GM18507 (cell line): ENCODE results near the gene FHOD3.
"Not testable (repeated sequence)": the region's sequence is repeated elsewhere in the genome, so short reads cannot be mapped to it uniquely, and the experiment has no call there.

ENCODE experiments used
- DNase-seq: peaks from one replicate; pipeline ENCODE4 v3.0.0; 2011; ENCODE audit warnings: low read depth; ENCODE audit not compliant: insufficient read length; ENCODE audit errors: extremely low spot score
- FAIRE-seq: peaks from 2 replicates; lab custom pipeline; 2011; peaks lifted over from hg19 to GRCh38; lab: Jason Lieb, UNC

FHOD3 gene

GRCh38 chr18:36697905-36698304, 400.4 kb downstream of the FHOD3 start:
- DNase-seq = no peak
- no peak for FAIRE-seq

DNA sequence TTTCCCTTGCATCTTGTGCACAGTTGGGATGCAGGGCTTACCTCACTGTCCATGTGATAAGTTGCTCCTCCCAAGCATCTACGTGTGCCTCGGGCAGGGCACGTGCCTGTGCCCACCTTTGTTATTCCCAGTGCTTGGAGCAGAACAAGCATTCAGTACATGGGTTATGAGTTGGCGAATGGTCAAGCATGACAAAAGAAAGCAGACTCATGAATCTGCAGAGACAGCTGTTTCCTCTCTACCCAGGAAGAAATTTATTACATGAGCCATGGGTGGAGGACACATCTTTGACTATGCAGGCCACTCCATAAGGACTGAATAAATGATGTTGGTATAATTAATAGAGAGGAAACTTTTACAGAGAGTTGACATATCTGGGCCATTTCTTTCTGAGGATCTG, 403.4 kb downstream of the FHOD3 start:
- no peak for DNase-seq
- no peak for FAIRE-seq

DNA sequence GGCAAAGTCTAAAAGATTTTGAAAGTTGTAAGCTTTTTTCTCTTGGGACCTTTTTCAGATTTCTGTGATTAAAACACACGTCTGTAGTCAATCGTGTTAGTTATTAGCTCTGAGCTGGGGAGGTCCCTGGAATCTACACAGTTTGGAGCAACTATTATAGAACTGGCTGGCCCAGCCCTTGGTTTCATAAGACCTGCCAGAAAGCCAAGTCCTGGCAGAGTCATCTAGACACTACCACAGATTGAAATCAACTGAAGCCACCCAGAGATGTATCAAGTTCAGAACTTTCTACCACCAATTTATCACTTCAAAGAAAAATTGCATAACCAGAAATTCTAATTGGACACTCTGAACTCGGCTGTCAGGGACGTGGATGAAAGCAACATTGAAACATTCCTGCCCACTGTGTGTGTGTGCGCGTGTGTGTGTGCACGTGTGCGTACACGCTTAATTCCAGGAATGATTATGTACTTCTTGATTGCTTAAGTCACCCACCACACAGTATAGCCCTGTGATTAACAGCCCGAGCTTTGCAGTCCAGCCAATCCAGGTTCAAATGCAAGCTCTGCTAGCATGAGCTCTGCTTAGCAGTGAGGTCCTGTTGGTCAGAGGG, 405.0 kb downstream of the FHOD3 start:
- DNase-seq (no peak), FAIRE-seq (no peak)

DNA sequence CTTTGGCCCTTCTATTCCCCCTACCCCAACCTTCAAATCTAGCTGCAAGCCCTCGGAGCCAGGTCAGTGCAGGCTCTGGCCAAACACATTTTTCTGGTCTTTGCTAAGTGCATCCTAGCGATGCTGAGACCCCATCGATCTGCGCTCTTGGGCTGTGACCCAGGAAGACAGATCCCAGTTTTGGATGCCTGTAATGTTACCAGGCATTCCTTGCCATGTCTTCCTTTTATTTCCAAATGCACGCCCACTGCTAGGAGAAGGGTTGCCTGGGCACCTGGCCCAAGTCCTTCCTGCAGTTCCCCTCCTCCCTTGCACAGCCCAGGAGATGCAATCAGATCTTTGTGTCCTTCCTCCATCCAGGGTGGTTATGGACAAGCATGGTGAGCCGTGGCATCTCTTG, 406.6 kb downstream of the FHOD3 start:
- no peak for DNase-seq
- FAIRE-seq = no peak

DNA sequence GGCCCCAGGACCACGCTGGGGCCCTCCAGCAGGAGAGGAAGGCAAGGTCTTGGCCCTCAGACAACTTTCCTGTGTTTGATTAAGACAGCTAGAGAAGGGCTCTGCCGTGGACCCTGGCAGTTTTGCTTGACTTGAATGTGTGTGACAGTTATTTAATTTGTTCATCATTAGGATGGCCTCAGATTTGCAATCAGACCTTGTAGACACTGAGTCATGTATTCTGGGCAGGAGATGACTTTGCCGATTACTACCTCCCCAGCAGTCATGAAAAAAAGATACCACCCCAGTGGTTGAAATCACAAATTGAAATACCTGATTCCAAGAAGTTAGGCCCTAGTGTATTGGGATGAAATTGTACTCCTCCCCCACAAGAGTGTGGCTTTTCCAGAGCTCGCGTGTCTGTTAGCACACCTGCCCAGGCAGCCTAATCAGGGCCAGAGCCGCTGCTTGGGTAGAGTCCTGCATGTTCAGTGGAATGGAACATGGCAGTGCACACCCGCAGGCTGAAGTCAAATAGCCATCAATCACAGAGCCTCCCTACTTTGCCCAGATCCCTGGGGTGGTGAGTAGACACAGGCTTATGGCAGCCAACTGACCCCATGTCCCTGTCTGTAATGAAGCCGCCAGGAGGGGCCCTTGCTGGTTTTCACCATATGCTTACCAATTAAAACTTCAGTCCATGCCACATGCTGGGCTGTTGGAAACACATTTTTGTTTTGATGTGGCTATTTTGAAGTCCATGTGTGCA, 408.8 kb downstream of the FHOD3 start:
- DNase-seq (no peak), FAIRE-seq (no peak)

- no peak for FAIRE-seq
- DNase-seq = no peak
Measured at GRCh38 chr18:36708366-36708765, 410.9 kb downstream of the FHOD3 start.

DNA sequence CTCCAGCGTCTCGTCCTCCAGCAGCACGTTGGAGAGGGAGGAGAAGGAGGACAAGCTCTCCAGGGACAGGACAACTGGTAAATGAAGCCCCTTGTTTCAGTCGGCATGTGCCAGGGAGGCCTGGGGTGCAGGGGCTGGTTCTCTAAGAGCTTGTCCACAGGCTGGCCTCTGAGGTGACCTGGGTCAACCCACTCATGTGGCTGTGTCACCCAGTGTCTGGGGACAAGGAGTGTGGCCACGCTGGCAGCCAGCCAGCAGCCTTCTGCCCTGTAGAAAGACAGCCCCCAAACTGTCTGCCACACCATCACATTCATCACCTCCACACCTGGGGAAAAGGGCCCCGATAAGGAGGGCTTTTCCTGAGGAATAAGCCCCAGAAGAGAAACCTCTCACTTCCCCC, 411.8 kb downstream of the FHOD3 start:
- FAIRE-seq = no peak
- DNase-seq = no peak

DNA sequence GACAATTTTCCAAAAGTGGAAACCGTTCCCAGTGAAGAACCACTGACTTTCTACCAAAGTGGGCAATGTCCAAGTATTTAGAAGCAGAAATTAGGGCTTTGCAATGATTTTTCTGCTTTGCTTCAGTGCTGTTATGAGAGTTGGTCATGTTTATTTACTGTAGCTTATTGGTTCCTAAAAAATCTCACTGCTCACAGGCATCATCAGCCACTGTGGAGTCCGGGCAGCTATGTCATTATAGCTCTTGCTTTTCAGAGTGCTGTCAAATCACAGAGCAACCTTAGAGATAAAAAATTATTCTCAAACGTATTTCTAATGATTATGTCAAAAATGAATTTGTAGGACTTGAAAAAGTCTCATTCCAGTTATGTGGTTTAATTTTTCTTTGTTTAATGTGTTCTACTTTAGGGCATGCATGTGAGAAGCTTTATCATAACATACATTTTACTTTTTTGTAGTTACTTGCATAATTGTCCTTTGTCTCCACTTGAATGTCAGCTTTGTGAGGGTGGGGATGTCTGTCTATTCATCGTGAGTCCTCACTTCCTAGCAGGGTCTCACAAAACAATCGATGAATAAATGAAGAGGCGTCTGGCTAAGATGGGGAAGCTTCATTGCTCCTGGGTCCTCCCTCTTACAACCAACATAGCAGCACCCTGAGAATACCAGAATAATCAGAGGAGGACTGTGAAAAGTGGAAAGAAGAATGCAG, 413.7 kb downstream of the FHOD3 start:
- DNase-seq (no peak), FAIRE-seq (no peak)

DNA sequence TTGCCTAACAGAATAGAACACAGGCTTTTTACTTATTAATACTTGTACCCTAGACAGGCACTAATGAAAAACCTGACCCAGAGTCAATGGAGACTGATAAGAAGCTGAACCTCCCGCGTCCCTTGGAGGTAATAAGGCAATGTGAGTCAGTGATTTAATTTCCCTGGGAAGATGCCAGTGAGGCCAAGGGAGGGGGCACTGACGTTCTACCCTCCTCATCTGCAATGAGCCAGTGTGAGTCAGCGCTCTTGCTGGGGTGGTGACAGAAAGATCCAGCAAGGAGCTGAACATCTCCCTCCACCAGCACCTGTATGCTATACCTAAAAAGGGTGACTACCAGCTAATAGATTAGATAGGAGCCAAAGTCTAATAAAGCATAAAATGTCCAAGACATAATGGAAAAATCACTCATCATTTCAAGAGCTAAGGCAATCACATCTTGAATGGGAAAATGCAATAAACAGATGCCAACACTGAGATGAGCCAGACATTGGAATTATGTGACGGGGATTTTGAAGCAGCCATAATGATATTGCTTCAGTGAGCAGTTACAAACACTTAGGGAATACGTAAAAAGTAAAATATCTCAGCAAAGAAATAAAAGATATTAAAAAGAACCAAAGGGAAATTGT, 414.4 kb downstream of the FHOD3 start:
- no peak for DNase-seq

DNA sequence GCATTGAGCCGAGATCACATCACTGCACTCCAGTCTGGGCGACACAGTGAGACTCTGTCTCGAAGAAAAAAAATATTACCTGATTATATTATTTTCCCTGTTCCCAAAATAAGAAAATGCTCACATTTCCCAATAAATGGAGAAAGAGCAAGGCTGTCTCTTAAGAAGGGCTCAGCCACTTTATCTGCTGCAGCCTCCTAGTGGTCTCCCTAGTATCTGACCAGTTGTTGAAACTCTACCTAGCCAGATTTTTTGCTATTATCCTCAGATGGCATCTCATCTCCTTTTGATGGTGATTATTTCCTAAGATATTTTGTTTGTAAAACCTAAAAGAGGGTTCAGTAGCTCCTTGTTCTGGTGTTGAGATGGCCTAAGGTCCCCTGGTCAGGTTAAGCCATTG, 417.0 kb downstream of the FHOD3 start:
- DNase-seq = no peak
- FAIRE-seq = no peak

More for the DNA sequence above, 414.4 kb downstream of the FHOD3 start:
- no peak for FAIRE-seq

DNA sequence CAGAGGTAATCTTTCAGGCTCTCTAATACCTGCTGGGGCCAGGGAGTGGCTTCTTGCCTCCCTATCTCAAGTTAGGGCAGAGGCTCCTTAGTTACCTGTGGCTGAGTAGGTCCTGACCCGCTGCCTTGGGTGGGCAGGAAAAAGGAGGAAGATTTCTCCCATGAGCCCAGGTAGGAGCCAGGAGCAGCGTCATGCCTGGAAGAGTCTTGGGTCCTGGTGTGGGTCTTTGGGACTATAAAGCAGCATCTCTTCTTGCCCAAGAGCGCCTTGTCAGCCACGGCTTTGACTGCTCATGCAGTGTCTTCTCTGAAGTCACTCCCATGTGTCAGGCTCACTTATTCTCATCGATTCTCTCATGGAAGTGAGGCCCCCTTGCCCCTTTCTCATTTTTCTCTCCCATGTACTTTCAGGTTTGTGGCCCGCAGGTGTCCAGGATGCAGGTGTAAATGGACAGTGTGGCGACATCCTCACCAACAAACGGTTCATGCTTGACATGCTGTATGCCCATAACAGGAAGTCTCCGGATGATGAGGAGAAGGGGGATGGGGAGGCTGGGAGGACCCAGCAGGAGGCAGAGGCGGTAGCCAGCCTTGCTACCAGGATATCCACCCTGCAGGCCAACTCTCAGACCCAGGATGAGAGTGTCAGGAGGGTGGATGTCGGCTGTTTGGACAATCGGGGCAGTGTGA, 420.1 kb downstream of the FHOD3 start:
- no peak for FAIRE-seq

GRCh38 chr18:36718705-36719328, 421.3 kb downstream of the FHOD3 start:
- DNase-seq = no peak
- no peak for FAIRE-seq

More for the DNA sequence above, 420.1 kb downstream of the FHOD3 start:
- DNase-seq = no peak

DNA sequence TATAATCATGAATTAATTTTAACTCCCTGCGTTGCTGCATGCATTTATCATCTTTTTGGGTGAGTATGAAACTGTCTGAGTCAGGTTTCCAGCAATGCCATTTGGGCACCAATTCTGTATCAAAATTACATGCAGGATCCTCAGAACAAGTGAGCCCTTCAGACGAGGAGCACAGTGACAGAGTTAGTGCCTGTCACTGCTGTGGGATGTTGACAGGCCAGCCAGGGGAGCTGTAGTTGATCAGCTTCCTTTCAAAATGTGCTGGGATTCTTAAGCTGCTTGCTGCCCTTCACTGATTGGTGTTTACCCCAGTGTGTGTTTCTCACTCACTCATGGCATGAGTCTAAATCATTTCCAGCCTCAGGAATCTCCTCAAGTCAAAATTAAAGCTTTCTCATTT, 422.1 kb downstream of the FHOD3 start:
- DNase-seq (no peak), FAIRE-seq (no peak)

DNA sequence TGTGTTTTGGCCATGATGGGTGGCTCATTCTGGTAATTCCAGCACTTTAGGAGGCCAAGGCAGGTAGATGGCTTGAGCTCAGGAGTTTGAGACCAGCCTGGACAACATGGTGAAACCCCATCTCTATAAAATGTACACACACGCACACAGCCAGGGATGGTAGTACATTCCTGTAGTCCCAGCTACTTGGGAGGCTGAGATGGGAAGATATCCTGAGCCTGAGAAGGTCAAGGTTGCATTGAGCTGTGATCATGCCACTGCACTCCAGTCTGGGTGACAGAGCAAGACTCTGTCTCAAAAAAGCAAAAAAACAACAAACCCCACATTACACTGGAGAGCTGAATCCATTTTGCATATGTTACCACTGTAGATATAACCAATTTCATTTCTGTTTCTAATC, 423.8 kb downstream of the FHOD3 start:
- not testable (repeated sequence) for DNase-seq, FAIRE-seq

GRCh38 chr18:36724169-36724568, 426.7 kb downstream of the FHOD3 start:
- FAIRE-seq = no peak

DNA sequence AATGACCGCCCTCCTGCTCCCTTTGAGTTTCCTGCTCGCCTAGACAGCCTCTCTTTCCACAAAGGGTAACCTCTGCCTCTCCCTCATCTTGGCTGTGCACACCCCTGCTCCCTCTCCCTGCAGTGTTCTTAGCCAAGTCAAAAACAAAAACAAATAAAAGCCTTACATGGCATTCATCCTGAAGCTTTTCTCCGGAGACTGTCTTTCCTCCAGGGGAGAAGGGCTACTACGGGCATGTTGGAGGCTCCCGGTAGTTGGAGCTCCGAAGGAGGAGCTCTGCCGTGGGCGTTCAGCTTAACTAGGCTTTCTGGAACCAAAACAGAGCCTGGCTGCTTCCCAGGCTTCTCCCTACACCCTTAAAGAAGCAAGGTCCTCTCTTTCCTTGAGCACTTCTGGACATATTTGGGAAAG, 427.1 kb downstream of the FHOD3 start:
- FAIRE-seq (no peak), DNase-seq (no peak)

More at GRCh38 chr18:36724169-36724568, 426.7 kb downstream of the FHOD3 start:
- no peak for DNase-seq

GRCh38 chr18:36728345-36728744, 430.8 kb downstream of the FHOD3 start:
- FAIRE-seq (no peak), DNase-seq (no peak)

DNA sequence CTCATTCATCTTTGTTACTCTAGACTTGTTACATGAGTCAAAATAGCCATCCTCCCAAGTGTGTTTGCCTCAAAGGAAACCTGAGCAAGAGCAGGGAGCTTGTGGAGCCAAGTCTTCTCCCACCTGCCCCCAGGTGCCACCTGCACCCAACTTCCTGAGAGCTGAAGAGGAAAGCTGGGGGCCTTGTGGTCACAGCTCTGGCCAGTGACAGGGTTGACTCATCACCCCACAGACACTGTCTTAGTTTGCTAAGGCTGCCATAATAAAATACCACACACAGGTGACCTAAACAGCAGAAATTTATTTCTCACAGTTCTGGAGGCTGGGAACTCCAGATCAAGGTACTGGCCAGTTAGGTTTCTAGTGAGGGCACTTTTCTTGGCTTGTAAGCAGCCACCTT, 431.7 kb downstream of the FHOD3 start:
- FAIRE-seq (no peak), DNase-seq (no peak)

- DNase-seq (no peak), FAIRE-seq (no peak)
Measured at GRCh38 chr18:36732264-36732663, 434.8 kb downstream of the FHOD3 start.
